GM12878 (cell line): ENCODE measurements around the gene CALD1.

ENCODE experiments used
- BRCA1 ChIP-seq: IDR thresholded peaks from 2 replicates; pipeline ENCODE4 v1.6.1; 2011; ENCODE audit warnings: low read depth, low read length, improper control_type of control experiment
- SMAD1 ChIP-seq: fragments of 450-650 bp; IDR thresholded peaks from 2 replicates; pipeline ENCODE4 v1.6.1; 2018; ENCODE audit warnings: mild to moderate bottlenecking, low read depth; ENCODE audit not compliant: partially characterized antibody
- SUZ12 ChIP-seq: fragments of 200-600 bp; sonication (generic); IDR thresholded peaks from one replicate; pipeline ENCODE4 v1.6.1; 2018; ENCODE audit warnings: antibody characterized with exemption, mild to moderate bottlenecking; ENCODE audit not compliant: unreplicated experiment
- TF ChIP-seq, protein P1 (sequence below), 3 experiments: IDR thresholded peaks in 2 of 3; conservative IDR thresholded peaks in 1 of 3; 2 replicates each; pipeline ENCODE4 v1.5.1; 2011; ENCODE audit warnings: low read depth in 3 of 3, low read length in 3 of 3, mild to moderate bottlenecking in 3 of 3, control low read depth in 2 of 3, moderate library complexity in 2 of 3, inconsistent platforms in 1 of 3, mixed read lengths in 1 of 3; ENCODE audit not compliant: control insufficient read depth in 2 of 3, insufficient read depth in 1 of 3; ENCODE audit errors: extremely low read depth in 1 of 3

DNA sequence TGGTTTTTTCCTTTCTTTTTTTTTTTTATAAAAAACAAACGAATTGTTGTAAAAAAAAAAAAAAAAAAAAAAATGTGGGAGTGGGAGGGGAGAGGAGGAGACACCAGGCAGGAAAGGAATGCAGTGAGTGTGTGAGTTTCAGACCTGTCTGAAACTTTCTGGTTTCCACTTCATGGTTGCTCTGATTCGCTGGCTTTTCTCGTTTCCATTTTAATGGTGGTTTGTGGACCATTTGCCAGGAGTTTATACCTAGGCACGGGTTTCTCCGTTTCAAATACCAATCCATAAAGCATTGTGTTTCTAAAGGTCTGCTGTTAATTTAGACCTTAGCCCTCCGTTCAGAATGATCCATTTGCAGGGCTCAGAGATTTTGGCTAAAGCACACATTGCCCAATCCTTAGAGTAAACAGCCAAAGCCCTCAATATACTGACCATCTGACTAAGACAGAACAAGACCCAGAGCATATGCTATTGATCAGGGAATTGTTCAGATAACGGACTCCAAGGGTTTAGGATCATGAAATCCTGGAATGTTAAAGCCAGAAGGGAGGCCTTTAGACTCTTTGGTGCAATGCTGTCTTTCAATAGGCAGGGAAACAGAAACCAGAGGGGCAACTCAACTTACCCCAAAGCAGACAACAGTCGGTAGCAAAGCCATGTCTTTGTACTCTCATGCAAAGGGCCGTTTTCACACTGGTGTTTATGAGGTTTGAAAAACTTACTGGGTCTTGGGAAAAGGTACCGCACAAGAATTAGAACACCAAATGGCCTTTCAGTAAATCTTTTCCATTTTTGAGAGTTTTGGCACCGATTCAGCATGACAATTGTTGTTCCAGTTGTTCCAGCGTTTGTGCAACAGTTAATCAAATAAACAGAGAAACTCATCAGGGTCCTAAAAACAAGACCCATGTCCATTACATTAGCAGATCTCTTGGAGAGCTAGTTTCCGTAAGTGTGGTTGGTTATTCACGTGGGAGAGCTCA is 112.6 kb downstream of the CALD1 start:
- TF ChIP-seq SUZ12 (no peak), SMAD1 (no peak), BRCA1 (no peak)
- TF ChIP-seq, protein P1, sequence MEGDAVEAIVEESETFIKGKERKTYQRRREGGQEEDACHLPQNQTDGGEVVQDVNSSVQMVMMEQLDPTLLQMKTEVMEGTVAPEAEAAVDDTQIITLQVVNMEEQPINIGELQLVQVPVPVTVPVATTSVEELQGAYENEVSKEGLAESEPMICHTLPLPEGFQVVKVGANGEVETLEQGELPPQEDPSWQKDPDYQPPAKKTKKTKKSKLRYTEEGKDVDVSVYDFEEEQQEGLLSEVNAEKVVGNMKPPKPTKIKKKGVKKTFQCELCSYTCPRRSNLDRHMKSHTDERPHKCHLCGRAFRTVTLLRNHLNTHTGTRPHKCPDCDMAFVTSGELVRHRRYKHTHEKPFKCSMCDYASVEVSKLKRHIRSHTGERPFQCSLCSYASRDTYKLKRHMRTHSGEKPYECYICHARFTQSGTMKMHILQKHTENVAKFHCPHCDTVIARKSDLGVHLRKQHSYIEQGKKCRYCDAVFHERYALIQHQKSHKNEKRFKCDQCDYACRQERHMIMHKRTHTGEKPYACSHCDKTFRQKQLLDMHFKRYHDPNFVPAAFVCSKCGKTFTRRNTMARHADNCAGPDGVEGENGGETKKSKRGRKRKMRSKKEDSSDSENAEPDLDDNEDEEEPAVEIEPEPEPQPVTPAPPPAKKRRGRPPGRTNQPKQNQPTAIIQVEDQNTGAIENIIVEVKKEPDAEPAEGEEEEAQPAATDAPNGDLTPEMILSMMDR (IDR thresholded peaks at IDR 0.05 in 2 of 3, conservative IDR thresholded peaks at IDR 0.05 in 1 of 3; ENCODE audit: control insufficient read depth in 2 of 3, extremely low read depth in 1 of 3, insufficient read depth in 1 of 3, low read depth in 3 of 3, low read length in 3 of 3), result no peak
